Loucy (cell line): ENCODE data around the gene DIPK1A.

ENCODE experiments used
- H2AFZ ChIP-seq: fragments of 200-600 bp; sonication (generic); 2 replicates; pipeline ENCODE4 v1.6.0; 2016; ENCODE audit warnings: antibody characterized with exemption, mild to moderate bottlenecking, low read length, moderate library complexity
- H3F3A ChIP-seq: fragments of 200-600 bp; 2 replicates; pipeline ENCODE4 v1.6.0; 2016; ENCODE audit warnings: antibody characterized with exemption, low read depth, mild to moderate bottlenecking
- H3K27me3 ChIP-seq: fragments of 200-600 bp; sonication (generic); 2 replicates; pipeline ENCODE4 v1.6.1; 2014; ENCODE audit warnings: low read length, mild to moderate bottlenecking; ENCODE audit not compliant: insufficient read depth, poor library complexity, severe bottlenecking
- H3K36me3 ChIP-seq: fragments of 200-600 bp; sonication (generic); 2 replicates; pipeline ENCODE4 v1.6.1; 2016; ENCODE audit warnings: low read length; ENCODE audit not compliant: insufficient read depth
- H3K4me1 ChIP-seq: fragments of 200-600 bp; sonication (generic); 2 replicates; pipeline ENCODE4 v1.5.1; 2014; ENCODE audit warnings: low read length, mild to moderate bottlenecking; ENCODE audit not compliant: insufficient read depth, poor library complexity, severe bottlenecking
- H3K4me2 ChIP-seq: fragments of 200-600 bp; sonication (generic); 2 replicates; pipeline ENCODE4 v1.6.0; 2014; ENCODE audit warnings: antibody characterized with exemption, low read length, low read depth, mild to moderate bottlenecking; ENCODE audit not compliant: poor library complexity, severe bottlenecking
- H3K4me3 ChIP-seq: fragments of 200-600 bp; sonication (generic); 2 replicates; pipeline ENCODE4 v1.5.1; 2014; ENCODE audit warnings: low read length, mild to moderate bottlenecking, mixed read lengths; ENCODE audit not compliant: poor library complexity, severe bottlenecking
- H3K79me2 ChIP-seq: fragments of 200-600 bp; sonication (generic); 2 replicates; pipeline ENCODE4 v1.6.1; 2014; ENCODE audit warnings: low read length; ENCODE audit not compliant: insufficient read depth
- H3K9ac ChIP-seq: fragments of 200-600 bp; sonication (generic); 2 replicates; pipeline ENCODE4 v1.6.0; 2014; ENCODE audit warnings: mild to moderate bottlenecking, low read depth, low read length, moderate library complexity; ENCODE audit not compliant: poor library complexity, severe bottlenecking
- H3K9me2 ChIP-seq: fragments of 200-600 bp; sonication (generic); replicated peaks from 2 replicates; pipeline ENCODE4 v1.6.1; 2016; ENCODE audit warnings: low read depth, low read length, mixed read lengths
- H3K9me3 ChIP-seq: fragments of 200-600 bp; sonication (generic); 2 replicates; pipeline ENCODE4 v1.6.1; 2014; ENCODE audit warnings: mild to moderate bottlenecking, antibody characterized with exemption, low read length, low read depth; ENCODE audit not compliant: insufficient read depth
- H4K20me1 ChIP-seq: fragments of 200-600 bp; sonication (generic); 2 replicates; pipeline ENCODE4 v1.6.0; 2014; ENCODE audit warnings: antibody characterized with exemption, low read length, mild to moderate bottlenecking; ENCODE audit not compliant: insufficient read depth, poor library complexity, severe bottlenecking
- CTCF ChIP-seq: fragments of 200-600 bp; sonication (generic); conservative IDR thresholded peaks from 2 replicates; pipeline ENCODE4 v1.5.1; 2014; ENCODE audit warnings: mild to moderate bottlenecking, antibody characterized with exemption, low read length
- EZH2phosphoT487 ChIP-seq: fragments of 200-600 bp; IDR thresholded peaks from 2 replicates; pipeline ENCODE4 v1.6.1; 2018; ENCODE audit warnings: antibody characterized with exemption, mild to moderate bottlenecking, moderate library complexity, borderline replicate concordance

Gene DIPK1A

GRCh38 chr1:92951141-92951582 lies 10.1 kb downstream of the DIPK1A start:
- Histone ChIP-seq H3K4me3 (peak overlapping the region; percentile 29), H3K9me3 (no peaks in the 10 kb centered on the region), H4K20me1 (no peaks in the 10 kb centered on the region), H3K36me3 (no peaks in the 10 kb centered on the region), H3K9me2 (no peaks in the 10 kb centered on the region), H3K79me2 (peaks cover 38% of the 10 kb centered on the region), H3K27me3 (no peaks in the 10 kb centered on the region), H2AFZ (peak overlapping the region; percentile 79), H3K9ac (peak overlapping the region; percentile 10), H3K4me1 (peaks cover 51% of the 10 kb centered on the region), H3F3A (no peaks in the 10 kb centered on the region), H3K4me2 (peak overlapping the region; percentile 60)
- TF ChIP-seq CTCF, result peak; percentile 22
- no peak for TF ChIP-seq EZH2phosphoT487

GRCh38 chr1:92949937-92950817 lies 11.1 kb downstream of the DIPK1A start:
- Histone ChIP-seq H3K36me3 (no peaks in the 10 kb centered on the region), H3F3A (no peaks in the 10 kb centered on the region), H3K4me3 (no peak overlapping the region), H3K79me2 (peaks cover 36% of the 10 kb centered on the region), H3K4me2 (peak overlapping the region; percentile 60), H3K9ac (no peak overlapping the region), H3K9me2 (no peaks in the 10 kb centered on the region), H2AFZ (peak overlapping the region; percentile 8; the same call in 1 of the 2 replicates), H4K20me1 (no peaks in the 10 kb centered on the region), H3K27me3 (no peaks in the 10 kb centered on the region), H3K4me1 (peaks cover 51% of the 10 kb centered on the region), H3K9me3 (no peaks in the 10 kb centered on the region)
- TF ChIP-seq CTCF (no peak), EZH2phosphoT487 (no peak)

- Histone ChIP-seq H3K9me3 (no peaks in the 10 kb centered on the region), H3K36me3 (no peaks in the 10 kb centered on the region), H3K4me3 (no peak overlapping the region), H3K27me3 (no peaks in the 10 kb centered on the region), H3K9me2 (no peaks in the 10 kb centered on the region), H3K4me1 (peaks cover 57% of the 10 kb centered on the region), H3K4me2 (no peak overlapping the region), H4K20me1 (no peaks in the 10 kb centered on the region), H3F3A (no peaks in the 10 kb centered on the region), H3K79me2 (peaks cover 41% of the 10 kb centered on the region), H3K9ac (no peak overlapping the region), H2AFZ (no peak overlapping the region)
- no peak for TF ChIP-seq EZH2phosphoT487
- no peak for TF ChIP-seq CTCF
Measured at GRCh38 chr1:92948071-92948470, 13.2 kb downstream of the DIPK1A start.
